HCT116 (cell line): Measurements from ENCODE around the gene ZNF730.
"Not testable (repeated sequence)": the region's sequence is repeated elsewhere in the genome, so short reads cannot be mapped to it uniquely, and the experiment has no call there.

Experiments used
- CBX3 ChIP-seq: IDR thresholded peaks from 2 replicates; pipeline ENCODE4 v1.6.1; 2012; ENCODE audit warnings: low read depth
- CEBPB ChIP-seq: IDR thresholded peaks from 2 replicates; pipeline ENCODE4 v1.6.1; 2012; ENCODE audit warnings: low read depth
- EZH2 ChIP-seq: fragments of 200-600 bp; sonication (generic); IDR thresholded peaks from 2 replicates; pipeline ENCODE4 v1.6.1; 2017; ENCODE audit warnings: antibody characterized with exemption, mixed run types
- EZH2phosphoT487 ChIP-seq: fragments of 200-600 bp; IDR thresholded peaks from 2 replicates; pipeline ENCODE4 v1.6.1; 2018; ENCODE audit warnings: antibody characterized with exemption, borderline replicate concordance
- JUND ChIP-seq: IDR thresholded peaks from 2 replicates; pipeline ENCODE4 v1.6.1; 2012
- POLR2AphosphoS5 ChIP-seq: IDR thresholded peaks from 2 replicates; pipeline ENCODE4 v1.6.1; 2011; ENCODE audit warnings: mild to moderate bottlenecking, low read depth, low read length, moderate library complexity
- TCF7L2 ChIP-seq: IDR thresholded peaks from 2 replicates; pipeline ENCODE4 v1.7.0; 2011; ENCODE audit warnings: borderline replicate concordance, inconsistent platforms; ENCODE audit not compliant: insufficient read depth, insufficient read length; ENCODE audit errors: extremely low read depth
- YY1 ChIP-seq: IDR thresholded peaks from 2 replicates; pipeline ENCODE4 v1.6.1; 2011; ENCODE audit warnings: low read length, low read depth, moderate library complexity, mild to moderate bottlenecking; ENCODE audit not compliant: insufficient replicate concordance; ENCODE audit errors: extremely low read depth
- TF ChIP-seq, protein P1 (sequence below), 3 experiments: fragments of 200-600 bp in 1 of 3; sonication (generic) in 1 of 3; IDR thresholded peaks in 2 of 3; conservative IDR thresholded peaks in 1 of 3; 2 replicates each; pipeline ENCODE4 v1.5.1; 2012 to 2017; ENCODE audit warnings: low read depth in 2 of 3, low read length in 2 of 3, antibody characterized with exemption in 1 of 3, borderline replicate concordance in 1 of 3, control low read depth in 1 of 3, mild to moderate bottlenecking in 1 of 3, mixed read lengths in 1 of 3, mixed run types in 1 of 3, moderate library complexity in 1 of 3; ENCODE audit not compliant: insufficient read depth in 1 of 3
- TF ChIP-seq, protein P2 (sequence below): IDR thresholded peaks from 2 replicates; pipeline ENCODE4 v1.6.1; 2012; ENCODE audit warnings: low read depth

DNA sequence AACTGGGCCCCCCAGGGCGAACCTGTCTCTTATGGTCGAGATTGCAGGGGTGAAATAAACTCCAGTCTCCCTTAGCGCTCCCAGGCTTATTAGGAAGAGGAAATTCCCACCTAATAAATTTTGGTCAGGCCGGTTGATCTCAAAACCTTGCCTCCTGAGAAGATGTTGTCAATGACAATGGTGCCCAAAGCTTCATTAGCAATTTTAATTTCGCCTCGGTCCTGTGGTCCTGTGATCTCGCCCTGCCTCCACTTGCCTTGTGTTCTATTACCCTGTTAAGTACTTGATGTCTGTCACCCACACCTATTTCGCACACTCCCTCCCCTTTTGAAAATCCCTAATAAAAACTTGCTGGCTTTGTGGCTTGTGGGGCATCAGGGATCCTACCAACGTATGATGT is 51.5 kb downstream of the ZNF730 start:
- TF ChIP-seq TCF7L2, EZH2phosphoT487, CBX3, YY1, EZH2, CEBPB, JUND, POLR2AphosphoS5: not testable (repeated sequence)
- TF ChIP-seq, protein P1, sequence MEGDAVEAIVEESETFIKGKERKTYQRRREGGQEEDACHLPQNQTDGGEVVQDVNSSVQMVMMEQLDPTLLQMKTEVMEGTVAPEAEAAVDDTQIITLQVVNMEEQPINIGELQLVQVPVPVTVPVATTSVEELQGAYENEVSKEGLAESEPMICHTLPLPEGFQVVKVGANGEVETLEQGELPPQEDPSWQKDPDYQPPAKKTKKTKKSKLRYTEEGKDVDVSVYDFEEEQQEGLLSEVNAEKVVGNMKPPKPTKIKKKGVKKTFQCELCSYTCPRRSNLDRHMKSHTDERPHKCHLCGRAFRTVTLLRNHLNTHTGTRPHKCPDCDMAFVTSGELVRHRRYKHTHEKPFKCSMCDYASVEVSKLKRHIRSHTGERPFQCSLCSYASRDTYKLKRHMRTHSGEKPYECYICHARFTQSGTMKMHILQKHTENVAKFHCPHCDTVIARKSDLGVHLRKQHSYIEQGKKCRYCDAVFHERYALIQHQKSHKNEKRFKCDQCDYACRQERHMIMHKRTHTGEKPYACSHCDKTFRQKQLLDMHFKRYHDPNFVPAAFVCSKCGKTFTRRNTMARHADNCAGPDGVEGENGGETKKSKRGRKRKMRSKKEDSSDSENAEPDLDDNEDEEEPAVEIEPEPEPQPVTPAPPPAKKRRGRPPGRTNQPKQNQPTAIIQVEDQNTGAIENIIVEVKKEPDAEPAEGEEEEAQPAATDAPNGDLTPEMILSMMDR (IDR thresholded peaks at IDR 0.05 in 2 of 3, conservative IDR thresholded peaks at IDR 0.05 in 1 of 3; ENCODE audit: borderline replicate concordance in 1 of 3, insufficient read depth in 1 of 3, low read depth in 2 of 3, low read length in 2 of 3), result not testable (repeated sequence)
- TF ChIP-seq, protein P2, sequence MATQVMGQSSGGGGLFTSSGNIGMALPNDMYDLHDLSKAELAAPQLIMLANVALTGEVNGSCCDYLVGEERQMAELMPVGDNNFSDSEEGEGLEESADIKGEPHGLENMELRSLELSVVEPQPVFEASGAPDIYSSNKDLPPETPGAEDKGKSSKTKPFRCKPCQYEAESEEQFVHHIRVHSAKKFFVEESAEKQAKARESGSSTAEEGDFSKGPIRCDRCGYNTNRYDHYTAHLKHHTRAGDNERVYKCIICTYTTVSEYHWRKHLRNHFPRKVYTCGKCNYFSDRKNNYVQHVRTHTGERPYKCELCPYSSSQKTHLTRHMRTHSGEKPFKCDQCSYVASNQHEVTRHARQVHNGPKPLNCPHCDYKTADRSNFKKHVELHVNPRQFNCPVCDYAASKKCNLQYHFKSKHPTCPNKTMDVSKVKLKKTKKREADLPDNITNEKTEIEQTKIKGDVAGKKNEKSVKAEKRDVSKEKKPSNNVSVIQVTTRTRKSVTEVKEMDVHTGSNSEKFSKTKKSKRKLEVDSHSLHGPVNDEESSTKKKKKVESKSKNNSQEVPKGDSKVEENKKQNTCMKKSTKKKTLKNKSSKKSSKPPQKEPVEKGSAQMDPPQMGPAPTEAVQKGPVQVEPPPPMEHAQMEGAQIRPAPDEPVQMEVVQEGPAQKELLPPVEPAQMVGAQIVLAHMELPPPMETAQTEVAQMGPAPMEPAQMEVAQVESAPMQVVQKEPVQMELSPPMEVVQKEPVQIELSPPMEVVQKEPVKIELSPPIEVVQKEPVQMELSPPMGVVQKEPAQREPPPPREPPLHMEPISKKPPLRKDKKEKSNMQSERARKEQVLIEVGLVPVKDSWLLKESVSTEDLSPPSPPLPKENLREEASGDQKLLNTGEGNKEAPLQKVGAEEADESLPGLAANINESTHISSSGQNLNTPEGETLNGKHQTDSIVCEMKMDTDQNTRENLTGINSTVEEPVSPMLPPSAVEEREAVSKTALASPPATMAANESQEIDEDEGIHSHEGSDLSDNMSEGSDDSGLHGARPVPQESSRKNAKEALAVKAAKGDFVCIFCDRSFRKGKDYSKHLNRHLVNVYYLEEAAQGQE, result not testable (repeated sequence)
